GM18505 (cell line): ENCODE data around the gene DIP2C.
"Not testable (repeated sequence)": the region's sequence is repeated elsewhere in the genome, so short reads cannot be mapped to it uniquely, and the experiment has no call there.

ENCODE experiments used
- ATAC-seq: cut with Tn5 transposase; IDR thresholded peaks from one replicate; pipeline ENCODE4 v1.9.1; 2021; ENCODE audit not compliant: unreplicated experiment
- POLR2A ChIP-seq: IDR thresholded peaks from 4 replicates; pipeline ENCODE4 v1.6.1; 2011; ENCODE audit warnings: borderline replicate concordance; ENCODE audit not compliant: insufficient read depth, insufficient read length; ENCODE audit errors: extremely low read depth

Gene DIP2C

GRCh38 chr10:591646-592045 lies 97.8 kb downstream of the DIP2C start:
- no peak for ATAC-seq
- no peak for TF ChIP-seq POLR2A

DNA sequence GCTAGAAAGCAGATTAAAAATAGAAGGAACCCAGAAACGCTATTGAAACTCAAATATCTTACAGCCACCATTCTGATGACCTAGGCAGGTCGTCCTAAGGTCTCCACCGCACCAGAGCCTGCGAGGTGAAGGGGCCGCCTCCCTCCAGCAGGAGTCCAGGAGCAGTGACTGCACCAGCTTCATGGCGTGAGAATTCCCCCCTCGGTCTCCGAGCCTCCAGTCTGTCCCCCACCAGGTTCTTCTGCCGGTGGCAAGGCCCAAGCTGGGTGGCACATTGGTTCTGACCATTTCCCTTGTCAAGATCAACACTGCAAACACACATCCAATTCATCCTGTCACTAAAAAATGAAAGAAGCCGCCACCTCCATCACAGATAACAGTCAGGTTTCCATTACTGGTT lies 98.7 kb downstream of the DIP2C start:
- TF ChIP-seq POLR2A, result no peak

GRCh38 chr10:589961-590680 lies 99.3 kb downstream of the DIP2C start:
- no peak for ATAC-seq
- no peak for TF ChIP-seq POLR2A

More for the DNA sequence above, 98.7 kb downstream of the DIP2C start:
- ATAC-seq, result no peak

DNA sequence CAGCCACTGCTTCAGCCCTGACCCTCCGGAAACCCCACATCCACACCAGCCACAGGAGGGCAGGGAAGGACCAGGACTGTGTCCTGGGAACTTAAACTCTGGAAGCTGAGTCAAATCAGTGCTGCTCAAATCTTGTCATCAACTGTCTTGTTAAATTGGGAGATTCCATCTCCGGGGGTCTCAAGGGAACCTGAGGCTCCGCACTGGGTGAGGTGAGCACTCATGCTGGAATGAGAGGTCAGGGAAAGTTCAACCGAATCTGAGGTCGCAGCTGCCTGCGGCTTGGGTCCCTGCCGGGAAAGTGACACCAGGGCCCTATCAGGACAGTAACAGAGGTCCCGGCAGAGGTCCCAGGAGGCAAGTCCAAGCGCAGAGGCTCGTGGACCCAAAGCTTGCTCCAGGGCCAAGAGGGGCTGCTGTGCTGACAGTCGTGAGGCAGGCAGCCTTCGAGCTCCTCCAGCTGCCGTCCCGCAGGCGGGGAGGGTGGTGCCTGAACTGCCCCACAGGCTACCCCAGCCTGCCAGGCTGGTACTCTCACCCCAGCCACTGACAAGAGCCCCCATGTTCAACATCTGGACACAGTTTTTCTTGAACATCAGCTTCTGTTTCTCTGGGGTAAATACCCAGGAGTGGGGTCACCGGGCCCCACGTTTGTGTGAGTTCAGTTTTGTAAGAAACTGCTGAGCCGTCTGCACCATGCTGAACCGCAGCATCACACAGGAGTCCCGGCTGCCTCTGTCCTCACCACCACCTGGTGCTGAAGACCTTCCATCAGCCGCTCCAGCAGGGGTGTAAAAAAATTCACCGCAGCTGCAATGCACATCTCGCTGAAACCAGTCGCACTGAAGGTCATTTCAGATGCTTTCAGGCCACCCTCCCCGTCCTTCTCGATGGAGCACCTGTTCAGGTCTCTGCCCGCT lies 101.0 kb downstream of the DIP2C start:
- no peak for ATAC-seq
- TF ChIP-seq POLR2A, result no peak

DNA sequence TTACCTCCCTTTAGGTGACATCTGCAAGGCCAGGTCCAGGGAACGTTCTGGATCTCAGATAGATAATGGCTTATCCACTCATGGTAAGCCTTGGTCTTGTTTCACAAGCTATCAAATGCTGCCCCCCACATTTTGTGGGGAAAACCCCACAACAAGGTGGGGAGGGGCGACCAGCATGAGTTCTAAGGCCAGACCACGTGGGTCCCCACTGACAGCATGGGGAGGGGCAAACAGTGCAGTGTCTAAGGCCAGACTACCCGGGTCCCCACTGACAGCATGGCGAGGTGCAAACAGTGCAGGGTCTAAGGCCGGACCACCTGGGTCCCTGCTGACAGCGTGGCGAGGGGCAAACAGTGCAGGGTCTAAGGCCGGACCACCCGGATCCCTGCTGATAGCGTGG lies 102.8 kb downstream of the DIP2C start:
- no peak for ATAC-seq
- TF ChIP-seq POLR2A, result no peak

GRCh38 chr10:586151-586550 lies 103.3 kb downstream of the DIP2C start:
- TF ChIP-seq POLR2A, result no peak
- ATAC-seq, result no peak

GRCh38 chr10:585502-585901 lies 104.0 kb downstream of the DIP2C start:
- TF ChIP-seq POLR2A, result no peak

DNA sequence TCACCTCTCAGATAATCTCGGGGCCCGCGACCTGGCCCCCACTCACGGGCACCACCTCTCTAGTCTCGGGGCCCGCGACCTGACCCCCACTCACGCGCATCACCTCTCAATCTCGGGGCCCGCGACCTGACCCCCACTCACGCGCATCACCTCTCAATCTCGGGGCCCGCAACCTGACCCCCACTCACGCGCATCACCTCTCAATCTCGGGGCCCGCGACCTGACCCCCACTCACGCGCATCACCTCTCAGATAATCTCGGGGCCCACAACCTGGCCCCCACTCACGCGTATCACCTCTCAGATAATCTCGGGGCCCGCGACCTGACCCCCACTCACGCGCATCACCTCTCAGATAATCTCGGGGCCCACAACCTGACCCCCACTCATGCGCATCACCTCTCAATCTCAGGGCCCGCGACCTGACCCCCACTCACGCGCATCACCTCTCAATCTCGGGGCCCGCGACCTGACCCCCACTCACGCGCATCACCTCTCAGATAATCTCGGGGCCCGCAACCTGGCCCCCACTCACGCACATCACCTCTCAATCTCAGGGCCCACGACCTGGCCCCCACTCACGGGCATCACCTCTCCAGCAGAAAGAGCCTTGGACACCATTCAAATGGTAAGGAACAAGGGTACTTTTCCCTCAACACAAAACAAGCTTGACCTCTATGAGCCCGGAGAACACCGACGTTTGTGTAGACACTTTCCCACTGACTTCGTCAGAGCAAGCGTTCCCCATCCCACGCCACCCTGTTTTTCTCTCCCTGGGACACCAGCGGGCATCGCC lies 104.8 kb downstream of the DIP2C start:
- not testable (repeated sequence) for ATAC-seq

More at GRCh38 chr10:585502-585901, 104.0 kb downstream of the DIP2C start:
- no peak for ATAC-seq

- TF ChIP-seq POLR2A, result no peak
- no peak for ATAC-seq
These were observed 106.0 kb downstream of the DIP2C start for GRCh38 chr10:583433-583832.

DNA sequence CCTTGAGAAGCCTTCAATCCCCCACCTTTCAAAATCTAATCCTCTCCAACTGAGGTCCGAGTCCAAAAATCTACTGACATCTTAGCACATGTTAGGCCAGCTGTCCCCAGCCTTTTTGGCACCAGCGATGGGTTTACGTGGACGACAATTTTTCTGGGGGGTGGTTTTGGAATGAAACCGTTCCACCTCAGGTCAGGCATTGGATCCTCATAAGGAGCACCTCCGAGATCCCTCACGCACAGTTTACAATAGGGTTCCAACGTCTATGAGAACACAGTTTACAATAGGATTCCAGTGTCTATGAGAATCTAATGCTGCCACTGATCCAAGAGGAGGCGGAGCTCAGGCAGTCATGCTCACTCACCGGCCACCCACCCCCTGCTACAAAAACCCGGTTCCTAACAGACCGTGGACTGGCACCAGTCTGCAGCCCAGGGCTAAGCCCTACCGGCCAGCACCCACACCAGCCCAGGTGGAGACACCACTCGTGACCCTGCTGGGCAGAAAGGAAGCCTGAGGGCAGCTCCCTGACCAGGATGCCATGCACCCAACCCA lies 107.6 kb downstream of the DIP2C start:
- no peak for TF ChIP-seq POLR2A
- no peak for ATAC-seq

DNA sequence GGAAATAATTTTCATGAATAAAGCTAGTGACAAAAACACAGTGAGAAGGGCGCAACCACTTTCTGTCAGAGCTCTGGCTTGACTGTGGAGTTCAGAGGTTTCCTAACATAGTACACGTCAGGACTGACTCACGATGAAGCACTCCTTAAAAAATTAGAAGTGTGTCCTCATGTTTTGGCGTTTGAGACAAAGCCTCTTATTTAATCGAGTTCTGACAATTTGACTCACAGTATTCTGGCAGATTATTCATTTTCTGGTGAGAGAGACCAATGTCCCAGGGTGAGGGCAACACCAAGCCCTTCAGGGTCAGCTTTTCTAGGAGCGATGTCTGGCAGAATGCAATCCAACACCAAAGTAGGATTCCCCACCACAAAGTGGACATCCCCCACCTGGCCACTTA lies 108.7 kb downstream of the DIP2C start:
- no peak for TF ChIP-seq POLR2A
- no peak for ATAC-seq

GRCh38 chr10:576130-576465 lies 113.4 kb downstream of the DIP2C start:
- ATAC-seq, result no peak
- no peak for TF ChIP-seq POLR2A
